Right atrium auricular region (tissue), 2 donors: ENCODE measurements around the gene METAP1D. TPM values are rescaled to one million over a fixed set of nuclear protein-coding genes. Genes with fewer than 3 reads are reported as not detected.

Experiments used
- DNase-seq: peaks from one replicate; pipeline ENCODE4 v3.0.0-alpha.2; 2019; ENCODE audit warnings: low spot score
- H3K27ac ChIP-seq, 2 donors: fragments of 200-600 bp; sonication (generic); 1 replicate in 1 of 2; 2 replicates in 1 of 2; pipeline ENCODE4 v1.5.1; 2016 to 2019
- H3K27me3 ChIP-seq, 2 donors: fragments of 200-600 bp; sonication (generic); one replicate each; pipeline versions ENCODE4 v1.5.1 to v1.6.0; 2017 to 2019
- H3K36me3 ChIP-seq: fragments of 200-600 bp; sonication (generic); one replicate; pipeline ENCODE4 v1.5.1; 2016
- H3K4me1 ChIP-seq, 2 donors: fragments of 200-600 bp; sonication (generic); one replicate each; pipeline versions ENCODE4 v1.5.1 to v1.6.0; 2017 to 2019
- H3K4me3 ChIP-seq, 2 donors: fragments of 200-600 bp; sonication (generic); 1 replicate in 1 of 2; 2 replicates in 1 of 2; pipeline ENCODE4 v1.5.1; 2017 to 2019; ENCODE audit warnings: mild to moderate bottlenecking in 1 of 2, moderate library complexity in 1 of 2
- H3K9me3 ChIP-seq, 2 donors: fragments of 200-600 bp; sonication (generic); one replicate each; pipeline ENCODE4 v1.5.1; 2019
- total RNA-seq, 2 donors: library from RNA; depleted of rRNA; stranded (reverse); fragments of >200 nt; gene quantifications; one replicate each; pipeline ENCODE4 v1.1.0, GENCODE V29; 2016
- TF ChIP-seq, protein P1 (sequence below), 2 donors: fragments of 200-600 bp; sonication (generic); IDR thresholded peaks; one replicate each; pipeline ENCODE4 v1.5.1; 2019; ENCODE audit warnings: antibody characterized with exemption in 2 of 2

The METAP1D gene
- total RNA-seq, 2 donors from 2014 or later = 2.3 to 4.7 TPM

DNA sequence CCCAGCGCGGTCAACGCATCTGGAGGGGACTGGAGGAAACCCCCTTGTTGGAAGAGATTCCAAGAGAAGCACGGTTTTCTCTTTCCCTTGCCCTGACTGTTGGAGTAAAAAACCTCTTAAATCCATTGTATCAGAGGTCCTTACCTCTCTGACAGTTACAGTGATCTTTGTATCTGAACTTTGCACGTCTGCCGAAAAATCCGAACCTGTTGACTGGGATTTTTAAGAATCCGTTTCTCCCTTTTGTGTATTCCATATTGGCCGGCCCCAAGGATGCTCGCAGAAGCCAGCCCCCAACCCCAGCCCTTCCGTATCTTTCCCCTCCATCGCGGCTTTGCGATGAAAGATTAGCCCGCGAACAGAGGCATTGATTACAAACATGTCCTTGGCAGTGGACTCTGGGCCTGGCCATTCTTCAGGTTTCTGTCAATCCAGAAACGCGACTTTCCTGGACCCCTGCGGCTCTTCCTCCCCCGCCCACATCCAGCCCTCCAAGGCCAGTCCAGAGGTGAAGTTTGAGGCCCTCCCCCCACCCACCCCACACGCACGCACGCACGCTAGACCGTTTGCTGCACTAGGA, 81.0 kb downstream of the METAP1D start:
- no peak overlapping the region for H3K4me3 ChIP-seq
- H3K27me3 ChIP-seq = peaks cover 55 to 58% of the 10 kb centered on the region in 2 donors
- H3K4me1 ChIP-seq = peaks cover 0 to 30% of the 10 kb centered on the region in 2 donors
- TF ChIP-seq, protein P1, sequence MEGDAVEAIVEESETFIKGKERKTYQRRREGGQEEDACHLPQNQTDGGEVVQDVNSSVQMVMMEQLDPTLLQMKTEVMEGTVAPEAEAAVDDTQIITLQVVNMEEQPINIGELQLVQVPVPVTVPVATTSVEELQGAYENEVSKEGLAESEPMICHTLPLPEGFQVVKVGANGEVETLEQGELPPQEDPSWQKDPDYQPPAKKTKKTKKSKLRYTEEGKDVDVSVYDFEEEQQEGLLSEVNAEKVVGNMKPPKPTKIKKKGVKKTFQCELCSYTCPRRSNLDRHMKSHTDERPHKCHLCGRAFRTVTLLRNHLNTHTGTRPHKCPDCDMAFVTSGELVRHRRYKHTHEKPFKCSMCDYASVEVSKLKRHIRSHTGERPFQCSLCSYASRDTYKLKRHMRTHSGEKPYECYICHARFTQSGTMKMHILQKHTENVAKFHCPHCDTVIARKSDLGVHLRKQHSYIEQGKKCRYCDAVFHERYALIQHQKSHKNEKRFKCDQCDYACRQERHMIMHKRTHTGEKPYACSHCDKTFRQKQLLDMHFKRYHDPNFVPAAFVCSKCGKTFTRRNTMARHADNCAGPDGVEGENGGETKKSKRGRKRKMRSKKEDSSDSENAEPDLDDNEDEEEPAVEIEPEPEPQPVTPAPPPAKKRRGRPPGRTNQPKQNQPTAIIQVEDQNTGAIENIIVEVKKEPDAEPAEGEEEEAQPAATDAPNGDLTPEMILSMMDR (IDR thresholded peaks at IDR 0.05) = no peak
- DNase-seq = no peak
- no peak overlapping the region for H3K27ac ChIP-seq
- no peaks in the 10 kb centered on the region for H3K36me3 ChIP-seq
- no peaks in the 10 kb centered on the region for H3K9me3 ChIP-seq

- peaks cover 0 to 37% of the 10 kb centered on the region in 2 donors for H3K4me1 ChIP-seq
- H3K27me3 ChIP-seq = peaks cover 62 to 65% of the 10 kb centered on the region in 2 donors
- no peak overlapping the region for H3K27ac ChIP-seq
- no peak for DNase-seq
- no peaks in the 10 kb centered on the region for H3K36me3 ChIP-seq
- TF ChIP-seq, protein P1 (IDR thresholded peaks at IDR 0.05) = no peak
- no peak overlapping the region for H3K4me3 ChIP-seq
- H3K9me3 ChIP-seq = no peaks in the 10 kb centered on the region
Measured at GRCh38 chr2:172081221-172082022, 81.7 kb downstream of the METAP1D start.

DNA sequence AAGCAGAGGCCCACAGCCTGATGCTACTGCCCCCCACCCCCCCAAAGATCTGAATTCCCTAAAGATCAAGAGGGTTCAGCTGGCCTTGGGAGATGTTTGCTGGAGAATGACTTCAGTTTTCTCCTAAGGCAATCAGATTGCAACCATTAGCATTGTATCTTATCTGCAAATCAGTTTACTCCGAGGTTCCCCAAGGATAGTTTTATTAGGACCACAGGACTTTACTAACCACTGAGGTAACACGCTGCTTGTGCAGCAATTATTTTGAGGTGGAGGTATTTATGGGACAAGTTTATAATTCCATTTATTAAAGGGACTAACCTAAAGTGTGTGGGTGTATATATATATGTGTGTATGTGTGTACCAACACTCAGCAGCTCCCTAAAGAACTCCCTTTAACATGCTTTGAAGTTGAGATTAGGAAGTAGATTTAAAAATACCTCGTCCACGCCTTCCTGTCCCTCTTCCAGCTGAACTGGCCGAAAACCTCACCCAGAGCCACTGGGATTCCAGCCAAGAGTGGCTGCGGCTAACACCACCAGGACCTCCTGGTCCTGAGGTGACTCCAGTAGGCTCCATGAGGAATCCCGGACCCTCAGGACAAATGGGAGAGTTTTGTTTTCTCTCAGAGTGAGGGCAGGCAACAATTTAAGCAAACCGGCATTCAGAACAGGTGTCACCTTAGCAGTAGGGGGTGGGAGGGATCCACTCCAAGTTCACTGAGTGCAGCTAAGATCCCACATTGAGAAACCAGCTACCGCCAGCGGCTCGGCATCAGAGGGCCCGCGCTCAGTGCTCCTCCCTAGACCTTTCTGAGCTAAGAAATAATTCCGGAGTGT, 82.6 kb downstream of the METAP1D start:
- TF ChIP-seq, protein P1 (IDR thresholded peaks at IDR 0.05) = no peak
- no peak overlapping the region for H3K4me3 ChIP-seq
- no peak overlapping the region for H3K27ac ChIP-seq
- H3K27me3 ChIP-seq = peaks cover 71 to 74% of the 10 kb centered on the region in 2 donors
- no peak for DNase-seq
- H3K36me3 ChIP-seq = no peaks in the 10 kb centered on the region
- H3K9me3 ChIP-seq = no peaks in the 10 kb centered on the region
- peaks cover 0 to 45% of the 10 kb centered on the region in 2 donors for H3K4me1 ChIP-seq

- peaks cover 0 to 45% of the 10 kb centered on the region in 2 donors for H3K4me1 ChIP-seq
- no peak overlapping the region for H3K27ac ChIP-seq
- H3K27me3 ChIP-seq = peaks cover 79 to 82% of the 10 kb centered on the region in 2 donors
- DNase-seq = no peak
- H3K36me3 ChIP-seq = no peaks in the 10 kb centered on the region
- no peaks in the 10 kb centered on the region for H3K9me3 ChIP-seq
- H3K4me3 ChIP-seq = no peak overlapping the region
- TF ChIP-seq, protein P1 (IDR thresholded peaks at IDR 0.05) = no peak
Measured at GRCh38 chr2:172082944-172083627, 83.3 kb downstream of the METAP1D start.

DNA sequence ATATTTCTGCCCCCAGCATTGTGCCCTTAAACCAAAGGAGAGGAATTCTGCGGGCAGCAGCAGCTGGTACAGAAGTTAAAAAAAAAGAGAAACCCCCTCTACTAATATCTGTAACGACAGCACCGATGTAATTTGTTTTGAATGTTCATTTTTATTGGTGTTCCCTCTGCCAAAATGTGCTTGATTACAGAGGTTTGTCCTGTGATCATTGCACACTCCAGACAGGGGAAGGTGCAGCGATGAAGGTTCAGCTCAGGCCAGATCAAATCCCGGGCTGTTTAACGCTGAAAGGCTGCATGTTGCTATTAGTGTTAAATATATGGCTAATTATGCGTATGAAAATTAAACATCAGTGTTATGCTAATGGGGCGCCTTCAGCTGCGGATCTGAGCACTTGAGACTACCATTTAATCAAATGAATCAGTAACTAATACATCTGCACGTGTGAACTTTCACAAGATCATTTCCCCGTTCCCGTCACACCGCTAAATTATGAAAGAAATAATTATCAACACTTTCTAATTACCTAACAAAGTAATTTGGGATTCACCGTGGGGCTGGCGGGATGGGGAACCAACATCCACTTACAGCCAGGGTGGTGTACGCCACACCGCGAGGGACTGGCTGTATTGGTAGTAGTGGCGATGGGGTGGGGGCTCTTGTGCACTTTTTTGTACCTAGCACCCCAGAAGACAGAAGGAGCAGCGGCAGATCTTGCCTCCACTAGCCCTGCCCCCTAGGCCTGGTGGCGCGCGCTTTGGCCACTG, 84.1 kb downstream of the METAP1D start:
- no peak overlapping the region for H3K4me3 ChIP-seq
- peaks cover 0 to 45% of the 10 kb centered on the region in 2 donors for H3K4me1 ChIP-seq

More for the DNA sequence above, 84.1 kb downstream of the METAP1D start:
- Histone ChIP-seq H3K9me3 (no peaks in the 10 kb centered on the region), H3K27me3 (peaks cover 86 to 89% of the 10 kb centered on the region in 2 donors), H3K36me3 (no peaks in the 10 kb centered on the region), H3K27ac (no peak overlapping the region)
- no peak for DNase-seq
- TF ChIP-seq, protein P1 (IDR thresholded peaks at IDR 0.05) = no peak
